Measurements from ENCODE around the gene FBXO48.

Gene FBXO48

GRCh38 chr2:68438455-68439303 is 28.4 kb downstream of the FBXO48 start:
- DNase-seq (ENCODE audit: low read depth in 1 of 2, low spot score in 1 of 2) = no peak

GRCh38 chr2:68436270-68436669 is 30.8 kb downstream of the FBXO48 start:
- DNase-seq (ENCODE audit: low read depth in 1 of 2, low spot score in 1 of 2) = no peak

GRCh38 chr2:68435615-68436014 is 31.5 kb downstream of the FBXO48 start:
- DNase-seq (ENCODE audit: low read depth in 1 of 2, low spot score in 1 of 2) = no peak

- DNase-seq (ENCODE audit: low read depth in 1 of 2, low spot score in 1 of 2) = no peak
These were observed 32.1 kb downstream of the FBXO48 start for GRCh38 chr2:68434981-68435380.

GRCh38 chr2:68432696-68433658 is 34.1 kb downstream of the FBXO48 start:
- no peak for DNase-seq (ENCODE audit: low read depth in 1 of 2, low spot score in 1 of 2)

GRCh38 chr2:68431316-68431972 is 35.6 kb downstream of the FBXO48 start:
- no peak for DNase-seq (ENCODE audit: low read depth in 1 of 2, low spot score in 1 of 2)

GRCh38 chr2:68429311-68429826 is 37.7 kb downstream of the FBXO48 start:
- DNase-seq (ENCODE audit: low read depth in 1 of 2, low spot score in 1 of 2) = no peak

GRCh38 chr2:68428746-68429145 is 38.3 kb downstream of the FBXO48 start:
- no peak for DNase-seq (ENCODE audit: low read depth in 1 of 2, low spot score in 1 of 2)

GRCh38 chr2:68428126-68428525 is 39.0 kb downstream of the FBXO48 start:
- no peak for DNase-seq (ENCODE audit: low read depth in 1 of 2, low spot score in 1 of 2)

GRCh38 chr2:68426848-68427579 is 40.1 kb downstream of the FBXO48 start:
- no peak for DNase-seq (ENCODE audit: low read depth in 1 of 2, low spot score in 1 of 2)

GRCh38 chr2:68426446-68426845 is 40.6 kb downstream of the FBXO48 start:
- no peak for DNase-seq (ENCODE audit: low read depth in 1 of 2, low spot score in 1 of 2)

- DNase-seq (ENCODE audit: low read depth in 1 of 2, low spot score in 1 of 2) = no peak
These were observed 41.6 kb downstream of the FBXO48 start for GRCh38 chr2:68425503-68425902.

GRCh38 chr2:68423966-68424650 is 43.0 kb downstream of the FBXO48 start:
- DNase-seq (ENCODE audit: low read depth in 1 of 2, low spot score in 1 of 2) = no peak

GRCh38 chr2:68420254-68420910 is 46.7 kb downstream of the FBXO48 start:
- no peak for DNase-seq (ENCODE audit: low read depth in 1 of 2, low spot score in 1 of 2)

GRCh38 chr2:68418855-68419254 is 48.2 kb downstream of the FBXO48 start:
- DNase-seq (ENCODE audit: low read depth in 1 of 2, low spot score in 1 of 2) = no peak

- DNase-seq (ENCODE audit: low read depth in 1 of 2, low spot score in 1 of 2) = no peak
These were observed 48.7 kb downstream of the FBXO48 start for GRCh38 chr2:68418419-68418818.

GRCh38 chr2:68417926-68418325 is 49.2 kb downstream of the FBXO48 start:
- DNase-seq (ENCODE audit: low read depth in 1 of 2, low spot score in 1 of 2) = no peak

GRCh38 chr2:68416081-68416675 is 50.9 kb downstream of the FBXO48 start:
- no peak for DNase-seq (ENCODE audit: low read depth in 1 of 2, low spot score in 1 of 2)

- no peak for DNase-seq (ENCODE audit: low read depth in 1 of 2, low spot score in 1 of 2)
These were observed 51.6 kb downstream of the FBXO48 start for GRCh38 chr2:68415521-68415920.

Data from activated T-helper 1 cell treated with anti-CD3 and anti-CD28 coated beads, Interleukin-2, amount 50 U/mL, for 16 hours (primary cell).